ENCODE measurements around the gene GPC6. TPM values are rescaled to one million over a fixed set of nuclear protein-coding genes. Genes with fewer than 3 reads are reported as not detected.

The GPC6 gene
- total RNA-seq, 1 experiment from 2014 or later = not detected

DNA sequence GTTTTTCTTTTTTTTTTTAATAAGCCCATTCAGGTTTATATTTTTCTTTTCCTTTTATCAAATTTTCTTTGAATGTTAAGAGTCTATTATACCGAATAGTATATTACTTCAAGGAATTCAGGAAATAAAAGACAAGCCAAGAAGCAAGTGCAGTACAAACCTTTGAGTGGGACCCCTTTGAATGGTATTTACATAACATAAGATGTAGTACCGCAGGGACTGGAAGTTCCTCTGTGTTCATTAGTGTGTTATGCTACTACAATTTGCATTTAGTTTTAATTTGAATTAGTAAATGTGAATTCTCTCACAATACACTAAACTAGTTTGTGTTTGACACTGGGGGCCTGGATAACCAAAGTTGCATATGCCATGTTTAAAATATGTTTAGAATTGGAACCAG lies 913.4 kb downstream of the GPC6 start:
- Histone ChIP-seq H3K27ac (no peak overlapping the region), H3K9me2 (ENCODE audit: insufficient read depth) (no peaks in the 10 kb centered on the region), H3K79me2 (ENCODE audit: low read depth) (no peaks in the 10 kb centered on the region), H3K9me3 (ENCODE audit: insufficient read depth, low read depth) (no peaks in the 10 kb centered on the region), H3K27me3 (ENCODE audit: insufficient read depth, low read depth) (no peaks in the 10 kb centered on the region), H4K20me1 (ENCODE audit: insufficient read depth) (no peaks in the 10 kb centered on the region), H3K36me3 (ENCODE audit: low read depth) (no peaks in the 10 kb centered on the region), H3K4me2 (no peak overlapping the region), H3K4me3 (no peak overlapping the region), H3F3A (ENCODE audit: insufficient read depth, low read depth) (no peaks in the 10 kb centered on the region), H2AFZ (no peak overlapping the region), H3K4me1 (replicated peaks; ENCODE audit: insufficient read depth) (no peaks in the 10 kb centered on the region)
- intact Hi-C loops (cut with micrococcal nuclease; ENCODE audit: unreplicated experiment) = no loop called here
- BruUV-seq (replicated peaks) = no TSS peak
- TF ChIP-seq, protein P1, sequence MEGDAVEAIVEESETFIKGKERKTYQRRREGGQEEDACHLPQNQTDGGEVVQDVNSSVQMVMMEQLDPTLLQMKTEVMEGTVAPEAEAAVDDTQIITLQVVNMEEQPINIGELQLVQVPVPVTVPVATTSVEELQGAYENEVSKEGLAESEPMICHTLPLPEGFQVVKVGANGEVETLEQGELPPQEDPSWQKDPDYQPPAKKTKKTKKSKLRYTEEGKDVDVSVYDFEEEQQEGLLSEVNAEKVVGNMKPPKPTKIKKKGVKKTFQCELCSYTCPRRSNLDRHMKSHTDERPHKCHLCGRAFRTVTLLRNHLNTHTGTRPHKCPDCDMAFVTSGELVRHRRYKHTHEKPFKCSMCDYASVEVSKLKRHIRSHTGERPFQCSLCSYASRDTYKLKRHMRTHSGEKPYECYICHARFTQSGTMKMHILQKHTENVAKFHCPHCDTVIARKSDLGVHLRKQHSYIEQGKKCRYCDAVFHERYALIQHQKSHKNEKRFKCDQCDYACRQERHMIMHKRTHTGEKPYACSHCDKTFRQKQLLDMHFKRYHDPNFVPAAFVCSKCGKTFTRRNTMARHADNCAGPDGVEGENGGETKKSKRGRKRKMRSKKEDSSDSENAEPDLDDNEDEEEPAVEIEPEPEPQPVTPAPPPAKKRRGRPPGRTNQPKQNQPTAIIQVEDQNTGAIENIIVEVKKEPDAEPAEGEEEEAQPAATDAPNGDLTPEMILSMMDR (conservative IDR thresholded peaks at IDR 0.05) = no peak
- TF ChIP-seq EZH2 (IDR thresholded peaks at IDR 0.05; ENCODE audit: low read depth) = no peak
- ChIA-PET POLR2A (ENCODE audit: unreplicated experiment) (no interaction called here), CTCF (no interaction called here)
- no peak for DNase-seq

- intact Hi-C loops (cut with micrococcal nuclease; ENCODE audit: unreplicated experiment) = no loop called here
- Histone ChIP-seq H3K4me1 (replicated peaks; ENCODE audit: insufficient read depth) (no peaks in the 10 kb centered on the region), H3K4me2 (no peak overlapping the region), H2AFZ (no peak overlapping the region), H4K20me1 (ENCODE audit: insufficient read depth) (no peaks in the 10 kb centered on the region), H3K9me3 (ENCODE audit: insufficient read depth, low read depth) (no peaks in the 10 kb centered on the region), H3K4me3 (no peak overlapping the region), H3K27me3 (ENCODE audit: insufficient read depth, low read depth) (no peaks in the 10 kb centered on the region), H3F3A (ENCODE audit: insufficient read depth, low read depth) (no peaks in the 10 kb centered on the region), H3K9me2 (ENCODE audit: insufficient read depth) (no peaks in the 10 kb centered on the region), H3K36me3 (ENCODE audit: low read depth) (no peaks in the 10 kb centered on the region), H3K79me2 (ENCODE audit: low read depth) (no peaks in the 10 kb centered on the region), H3K27ac (no peak overlapping the region)
- no peak for DNase-seq
- ChIA-PET CTCF (no interaction called here), POLR2A (ENCODE audit: unreplicated experiment) (no interaction called here)
- TF ChIP-seq, protein P1 (conservative IDR thresholded peaks at IDR 0.05) = no peak
- TF ChIP-seq EZH2 (IDR thresholded peaks at IDR 0.05; ENCODE audit: low read depth) = no peak
- no TSS peak for BruUV-seq (replicated peaks)
Measured at GRCh38 chr13:94140511-94140910, 913.9 kb downstream of the GPC6 start.

DNA sequence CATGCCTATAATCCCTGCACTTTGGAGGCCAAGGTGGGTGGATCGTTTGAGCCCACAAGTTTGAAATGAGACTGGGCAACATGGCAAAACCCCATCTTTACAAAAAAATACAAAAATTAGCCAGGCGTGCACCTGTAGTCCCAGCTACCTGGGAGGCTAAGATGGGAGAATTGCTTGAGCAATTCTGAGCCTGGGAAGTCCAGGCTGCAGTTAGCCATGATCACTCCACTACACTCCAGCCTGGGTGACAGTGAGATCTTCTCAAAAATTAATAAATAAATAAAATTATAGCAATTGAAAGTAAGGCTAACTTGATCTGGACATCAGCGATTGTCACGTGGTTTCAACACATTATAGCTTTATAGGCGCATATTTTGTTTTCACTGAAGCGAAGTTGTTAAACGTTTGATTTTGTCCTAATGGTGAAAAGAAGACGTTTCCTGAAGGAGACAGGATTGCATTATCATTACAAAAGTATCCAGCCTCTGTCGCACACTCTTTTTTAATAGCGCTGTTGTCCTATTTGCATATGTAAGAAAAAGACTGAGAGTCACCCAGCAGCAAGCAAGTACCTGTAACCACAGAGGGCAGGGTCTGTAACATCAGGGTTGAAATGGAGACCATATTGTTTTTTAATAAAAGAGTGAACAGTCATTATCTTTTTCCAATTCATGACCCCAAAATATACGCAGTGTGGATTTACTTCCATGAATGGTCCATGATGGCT lies 917.2 kb downstream of the GPC6 start:
- Histone ChIP-seq H3K4me2 (no peak overlapping the region), H2AFZ (no peak overlapping the region), H3K79me2 (ENCODE audit: low read depth) (no peaks in the 10 kb centered on the region), H3F3A (ENCODE audit: insufficient read depth, low read depth) (no peaks in the 10 kb centered on the region), H3K27me3 (ENCODE audit: insufficient read depth, low read depth) (no peaks in the 10 kb centered on the region), H3K4me3 (no peak overlapping the region), H3K9me3 (ENCODE audit: insufficient read depth, low read depth) (no peaks in the 10 kb centered on the region), H3K4me1 (replicated peaks; ENCODE audit: insufficient read depth) (no peaks in the 10 kb centered on the region), H4K20me1 (ENCODE audit: insufficient read depth) (no peaks in the 10 kb centered on the region), H3K27ac (no peak overlapping the region), H3K36me3 (ENCODE audit: low read depth) (no peaks in the 10 kb centered on the region), H3K9me2 (ENCODE audit: insufficient read depth) (no peaks in the 10 kb centered on the region)
- intact Hi-C loops (cut with micrococcal nuclease; ENCODE audit: unreplicated experiment) = no loop called here
- BruUV-seq (replicated peaks) = no TSS peak
- ChIA-PET POLR2A (ENCODE audit: unreplicated experiment) (no interaction called here), CTCF (no interaction called here)
- no peak for DNase-seq
- no peak for TF ChIP-seq EZH2 (IDR thresholded peaks at IDR 0.05; ENCODE audit: low read depth)
- TF ChIP-seq, protein P1 (conservative IDR thresholded peaks at IDR 0.05) = no peak
